Fibroblast of villous mesenchyme (primary cell): ENCODE data around the gene DOCK9. TPM values are rescaled to one million over a fixed set of nuclear protein-coding genes. Genes with fewer than 3 reads are reported as not detected.

Source experiments
- DNase-seq: peaks from one replicate; pipeline ENCODE4 v3.0.0-alpha.2; 2010; ENCODE audit warnings: low read depth
- H3K4me3 ChIP-seq: 2 replicates; pipeline ENCODE4 v1.5.1; 2011; ENCODE audit warnings: low read depth, mild to moderate bottlenecking, low read length
- total RNA-seq: library from RNA; depleted of rRNA; stranded (reverse); fragments of >200 nt; gene quantifications from 2 replicates; pipeline ENCODE4 v1.2.3, GENCODE V29; 2012
- TF ChIP-seq, protein P1 (sequence below): IDR thresholded peaks from 2 replicates; pipeline ENCODE4 v1.5.1; 2012; ENCODE audit warnings: low read depth, mild to moderate bottlenecking, low read length; ENCODE audit not compliant: insufficient read depth

The DOCK9 gene
- total RNA-seq, 1 donor, result 14.7 TPM

DNA sequence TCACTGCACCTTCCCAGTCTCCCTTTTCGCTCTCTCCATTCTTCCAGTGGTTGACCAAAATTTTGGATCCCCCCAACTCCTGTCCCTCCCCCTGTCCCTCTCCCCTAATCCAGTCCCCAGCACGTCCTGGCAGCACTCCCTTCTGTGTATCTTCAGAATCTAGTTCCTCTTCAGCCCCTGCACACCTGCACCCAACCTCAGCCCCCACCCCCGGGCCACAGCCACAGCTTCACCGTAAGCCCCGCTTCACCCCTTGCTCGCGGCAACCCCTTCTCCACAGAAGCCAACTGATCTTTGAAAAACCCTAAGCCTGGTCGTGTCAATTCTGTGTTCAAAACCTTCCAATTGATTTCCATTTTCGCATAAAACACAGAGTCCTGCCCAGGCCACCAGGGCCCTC lies 189.9 kb downstream of the DOCK9 start:
- TF ChIP-seq, protein P1, sequence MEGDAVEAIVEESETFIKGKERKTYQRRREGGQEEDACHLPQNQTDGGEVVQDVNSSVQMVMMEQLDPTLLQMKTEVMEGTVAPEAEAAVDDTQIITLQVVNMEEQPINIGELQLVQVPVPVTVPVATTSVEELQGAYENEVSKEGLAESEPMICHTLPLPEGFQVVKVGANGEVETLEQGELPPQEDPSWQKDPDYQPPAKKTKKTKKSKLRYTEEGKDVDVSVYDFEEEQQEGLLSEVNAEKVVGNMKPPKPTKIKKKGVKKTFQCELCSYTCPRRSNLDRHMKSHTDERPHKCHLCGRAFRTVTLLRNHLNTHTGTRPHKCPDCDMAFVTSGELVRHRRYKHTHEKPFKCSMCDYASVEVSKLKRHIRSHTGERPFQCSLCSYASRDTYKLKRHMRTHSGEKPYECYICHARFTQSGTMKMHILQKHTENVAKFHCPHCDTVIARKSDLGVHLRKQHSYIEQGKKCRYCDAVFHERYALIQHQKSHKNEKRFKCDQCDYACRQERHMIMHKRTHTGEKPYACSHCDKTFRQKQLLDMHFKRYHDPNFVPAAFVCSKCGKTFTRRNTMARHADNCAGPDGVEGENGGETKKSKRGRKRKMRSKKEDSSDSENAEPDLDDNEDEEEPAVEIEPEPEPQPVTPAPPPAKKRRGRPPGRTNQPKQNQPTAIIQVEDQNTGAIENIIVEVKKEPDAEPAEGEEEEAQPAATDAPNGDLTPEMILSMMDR, result no peak
- H3K4me3 ChIP-seq, result no peak overlapping the region
- DNase-seq, result no peak

DNA sequence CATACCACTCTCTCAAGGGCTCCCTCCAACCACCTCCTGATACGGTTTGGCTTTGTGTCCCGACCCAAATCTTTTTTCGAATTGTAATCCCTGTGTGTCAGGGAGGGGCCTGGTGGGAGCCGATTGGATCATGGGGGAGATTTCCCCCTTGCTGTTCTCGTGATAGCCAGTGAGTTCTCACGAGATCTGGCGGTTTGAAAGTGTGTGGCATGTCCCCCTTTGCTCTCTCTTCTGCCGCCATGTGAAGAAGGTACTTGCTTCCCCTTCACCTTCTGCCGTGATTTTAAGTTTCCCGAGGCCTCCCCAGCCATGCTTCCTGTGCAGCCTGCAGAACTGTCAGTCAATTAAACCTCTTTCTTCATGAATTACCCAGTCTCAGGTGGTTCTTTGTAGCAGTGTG lies 190.7 kb downstream of the DOCK9 start:
- TF ChIP-seq, protein P1, result no peak
- H3K4me3 ChIP-seq, result no peak overlapping the region
- no peak for DNase-seq

DNA sequence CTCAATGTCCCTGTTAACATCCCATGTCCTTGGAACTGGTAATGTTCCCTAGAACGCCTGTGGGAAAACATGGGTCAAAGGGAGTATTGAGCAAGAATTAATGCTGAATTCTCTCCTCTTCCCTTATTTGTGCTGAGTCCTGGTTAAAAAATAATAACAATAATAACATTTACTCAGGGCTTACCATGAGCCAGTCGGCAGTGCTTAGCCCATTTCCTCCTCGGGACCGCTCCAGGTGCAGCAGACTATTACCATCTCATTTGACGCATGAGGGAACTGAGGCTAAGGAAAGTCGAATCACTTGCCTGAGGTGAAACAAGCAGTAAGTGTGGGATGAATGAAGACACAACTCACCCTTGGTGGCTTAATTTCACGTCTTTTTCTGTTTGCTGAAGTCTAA lies 191.8 kb downstream of the DOCK9 start:
- DNase-seq, result no peak
- TF ChIP-seq, protein P1, result no peak
- no peak overlapping the region for H3K4me3 ChIP-seq

DNA sequence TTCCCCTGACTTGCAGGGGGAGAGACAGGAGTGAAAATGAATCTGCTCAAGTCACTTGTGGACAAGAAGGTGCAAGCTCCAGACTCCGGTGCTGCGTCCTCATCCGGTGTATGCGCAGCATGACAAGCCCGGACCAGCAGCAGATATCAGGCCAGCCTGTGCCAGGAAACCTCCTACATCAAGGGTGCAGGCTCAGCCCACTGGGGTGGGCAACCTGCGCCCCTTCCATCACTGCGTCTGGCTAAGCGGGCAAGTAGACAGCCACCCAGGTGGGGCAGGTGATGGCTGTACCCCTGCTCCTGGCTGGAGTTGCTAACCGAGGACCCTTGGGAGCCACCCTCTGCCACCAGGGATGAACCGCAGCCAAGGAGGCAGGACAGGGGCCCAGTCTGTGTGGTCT lies 192.5 kb downstream of the DOCK9 start:
- DNase-seq, result no peak
- TF ChIP-seq, protein P1, result no peak
- no peak overlapping the region for H3K4me3 ChIP-seq

DNA sequence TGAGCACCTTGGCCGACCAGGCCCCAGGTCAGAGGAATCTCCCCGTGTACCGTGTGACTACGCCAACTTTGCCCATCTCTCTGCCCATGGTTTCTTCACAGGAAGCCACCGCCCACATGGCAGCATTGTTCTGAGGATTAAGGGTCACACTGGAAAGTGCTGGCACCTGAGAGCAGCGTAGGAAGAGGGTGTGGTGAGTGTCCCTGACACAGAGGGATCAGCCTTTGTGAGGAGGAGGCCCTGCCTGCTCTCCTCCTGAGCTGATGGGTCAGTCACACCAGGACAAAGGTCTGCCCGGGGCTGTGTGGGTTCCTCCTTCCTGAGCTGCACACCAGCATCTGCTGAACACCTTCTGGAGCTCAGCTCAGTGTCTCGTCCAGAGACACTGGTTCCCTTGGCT lies 193.2 kb downstream of the DOCK9 start:
- H3K4me3 ChIP-seq, result no peak overlapping the region
- DNase-seq, result no peak
- TF ChIP-seq, protein P1, result no peak

DNA sequence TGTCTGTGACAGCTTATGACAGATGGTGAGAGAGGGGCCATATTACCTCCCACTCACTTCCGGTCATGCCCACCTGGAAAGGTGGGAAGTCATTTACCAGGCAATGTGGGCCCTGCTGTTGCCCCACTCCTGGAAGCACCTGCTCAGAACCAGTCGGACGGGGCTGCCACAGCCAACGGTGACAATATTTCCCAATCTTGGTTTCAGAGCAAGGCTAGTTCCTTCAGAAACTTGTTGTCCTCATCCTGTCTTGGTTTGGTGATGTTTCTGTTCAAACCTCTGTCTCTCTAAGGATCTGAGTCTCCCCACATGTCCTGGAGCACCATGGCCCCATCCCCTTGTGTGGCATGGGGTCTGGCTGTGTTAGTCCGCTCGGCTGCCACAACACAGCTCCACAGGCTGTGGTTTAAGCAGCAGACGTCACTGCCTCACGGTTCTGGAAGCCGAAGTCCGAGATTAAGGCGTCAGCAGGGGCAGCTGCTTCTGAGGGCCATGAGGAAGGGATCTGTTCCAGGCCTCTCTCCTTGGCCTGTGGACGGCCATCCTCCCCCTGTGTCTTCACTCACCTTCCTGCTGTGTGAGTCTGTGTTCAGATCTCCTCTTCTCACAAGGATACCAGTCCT lies 193.9 kb downstream of the DOCK9 start:
- H3K4me3 ChIP-seq, result no peak overlapping the region
- DNase-seq, result no peak
- TF ChIP-seq, protein P1, result no peak

DNA sequence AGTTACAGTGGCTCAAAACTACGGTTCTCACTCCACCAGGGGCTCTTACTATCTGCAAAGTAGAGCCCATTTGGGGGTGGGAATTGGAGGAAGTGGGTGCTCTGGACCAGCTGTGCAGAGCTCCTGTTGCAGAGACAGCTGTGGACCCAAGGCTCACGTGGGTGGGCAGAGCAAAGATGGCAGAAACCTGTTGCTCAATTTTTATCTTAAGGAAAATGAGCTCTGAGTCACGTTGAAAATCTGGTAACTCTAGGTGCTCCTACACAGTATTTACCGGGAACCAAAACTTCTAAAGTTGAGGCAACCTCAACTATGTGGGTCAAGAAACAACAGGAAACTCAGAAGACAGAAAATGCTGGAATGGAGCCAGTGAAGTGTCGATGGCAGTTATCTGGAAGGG lies 195.2 kb downstream of the DOCK9 start:
- DNase-seq, result peak; percentile 45
- TF ChIP-seq, protein P1, result no peak
- H3K4me3 ChIP-seq, result no peak overlapping the region
